ENCODE results near the gene HECW1. TPM values are rescaled to one million over a fixed set of nuclear protein-coding genes. Genes with fewer than 3 reads are reported as not detected.

The HECW1 gene
- total and polyA plus RNA-seq, 2 experiments from 2014 or later = 11.0 to 21.8 TPM

GRCh38 chr7:43273939-43274719 is 161.7 kb downstream of the HECW1 start (continued):
- TF ChIP-seq ZNF462 (CRISPR knock-in tag; IDR thresholded peaks at IDR 0.05) (no peak), NANOG (IDR thresholded peaks at IDR 0.05; ENCODE audit: borderline replicate concordance) (no peak), CTCF (conservative IDR thresholded peaks at IDR 0.05; ENCODE audit: low read depth in 2 of 2) (no peak), EZH2phosphoT487 (IDR thresholded peaks at IDR 0.05; ENCODE audit: unreplicated experiment) (no peak), REST (IDR thresholded peaks at IDR 0.05; ENCODE audit: unreplicated experiment) (no peak), EZH2 (IDR thresholded peaks at IDR 0.05; ENCODE audit: low read depth, unreplicated experiment) (no peak), ZNF114 (CRISPR knock-in tag; IDR thresholded peaks at IDR 0.05) (no peak), CREB1 (CRISPR knock-in tag; IDR thresholded peaks at IDR 0.05; ENCODE audit: low read depth) (no peak)
